Measurements from ENCODE around the gene PON1.

The PON1 gene

GRCh38 chr7:95253986-95254385 is 70.3 kb downstream of the PON1 start:
- DNase-seq (ENCODE audit: low read depth): no peak

DNA sequence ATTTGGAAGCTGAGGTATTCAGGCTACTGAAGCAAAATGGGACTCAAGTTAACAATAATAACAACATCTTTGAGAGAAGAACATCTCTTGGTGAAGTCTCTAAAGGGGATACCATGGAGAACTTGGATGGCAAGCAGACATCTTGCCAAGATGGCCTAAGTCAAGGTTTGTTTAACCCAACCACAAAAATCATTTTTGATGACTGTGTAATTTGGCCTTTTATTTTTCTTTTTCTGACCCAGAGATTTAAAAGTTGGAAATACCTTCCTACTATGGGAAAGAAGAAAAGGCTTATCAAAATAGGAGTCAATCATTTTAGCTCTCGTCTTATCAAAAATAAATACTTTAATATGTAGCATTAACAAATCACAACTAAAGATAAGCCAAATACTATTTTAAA is 72.4 kb downstream of the PON1 start:
- DNase-seq (ENCODE audit: low read depth): no peak

DNA sequence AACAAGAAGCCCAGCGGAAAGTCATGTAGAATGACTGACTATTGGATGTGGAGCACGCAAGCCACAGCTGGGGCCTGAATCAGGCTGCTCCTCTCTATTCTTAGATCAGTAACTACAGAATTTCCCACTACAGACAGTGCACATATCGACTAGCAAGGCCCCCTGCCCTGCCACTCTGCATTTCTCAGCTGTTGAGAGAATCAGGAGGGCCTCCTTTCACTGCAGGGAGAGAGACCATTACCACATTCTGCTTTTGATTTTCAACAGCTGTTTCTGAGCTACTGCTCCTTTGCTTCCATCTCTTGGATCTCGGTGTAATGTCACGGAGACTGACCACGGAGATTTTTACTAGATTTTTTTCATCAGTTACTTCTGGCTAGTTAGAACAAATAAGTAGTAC is 73.8 kb downstream of the PON1 start:
- DNase-seq (ENCODE audit: low read depth): no peak
